Naive thymus-derived CD8-positive, alpha-beta T cell (primary cell): ENCODE results near the gene NCOA3. TPM values are rescaled to one million over a fixed set of nuclear protein-coding genes. Genes with fewer than 3 reads are reported as not detected.

Source experiments
- ATAC-seq, 2 donors: fragments of 150-1000 bp; cut with Tn5 transposase in 1 of 2; sonication (Bioruptor Pico), chemical (Tn5 transposase) in 1 of 2; 1 replicate in 1 of 2; 2 replicates in 1 of 2; pipeline ENCODE4 v1.10.0; 2021; ENCODE audit warnings: mild to moderate bottlenecking in 2 of 2, moderate library complexity in 2 of 2
- POLR2A ChIA-PET: fragments of 350-600 bp; sonication (Branson Sonifier 250); formaldehyde crosslinking; loops from one replicate; lab custom pipeline; 2021; ENCODE audit warnings: antibody characterized with exemption; lab: Charles Lee
- DNase-seq, 10 donors: peaks; one replicate each; pipeline versions ENCODE4 v3.0.0 to v3.0.0-alpha.2; 2020 to 2022
- H3K27ac Mint-ChIP-seq, 10 donors: one replicate each; pipeline ENCODE4 v1.8.0; 2020 to 2022; ENCODE audit warnings: mild to moderate bottlenecking in 10 of 10, mixed read lengths in 10 of 10, moderate library complexity in 4 of 10, inconsistent platforms in 1 of 10
- H3K27me3 Mint-ChIP-seq, 5 donors: one replicate each; pipeline ENCODE4 v1.8.0; 2021 to 2022; ENCODE audit warnings: mixed read lengths in 5 of 5
- H3K36me3 Mint-ChIP-seq, 3 donors: one replicate each; pipeline ENCODE4 v1.8.0; 2020 to 2022; ENCODE audit warnings: mixed read lengths in 3 of 3, mild to moderate bottlenecking in 2 of 3, inconsistent platforms in 1 of 3
- H3K4me1 Mint-ChIP-seq, 4 donors: one replicate each; pipeline ENCODE4 v1.8.0; 2021 to 2022; ENCODE audit warnings: mixed read lengths in 4 of 4
- H3K4me3 Mint-ChIP-seq, 10 donors: one replicate each; pipeline ENCODE4 v1.8.0; 2020 to 2022; ENCODE audit warnings: mild to moderate bottlenecking in 10 of 10, mixed read lengths in 10 of 10, moderate library complexity in 6 of 10, inconsistent platforms in 1 of 10
- H3K9me3 Mint-ChIP-seq, 9 donors: one replicate each; pipeline ENCODE4 v1.8.0; 2020 to 2022; ENCODE audit warnings: mixed read lengths in 9 of 9, mild to moderate bottlenecking in 3 of 9, inconsistent platforms in 1 of 9, moderate library complexity in 1 of 9
- polyA plus RNA-seq, 3 donors: library from polyadenylated mRNA; unstranded; fragments of 300-500 nt; fragmentation: Illumina TruSeq; gene quantifications; one replicate each; pipeline ENCODE4 v1.2.3, GENCODE V29; 2021
- total RNA-seq, 8 experiments: library from RNA in 2 of 8; stranded (reverse) in 2 of 8; gene quantifications; one replicate each; pipeline ENCODE4 v1.2.3 and lab custom pipeline; 2021 to 2026

The NCOA3 gene
- total and polyA plus RNA-seq, 5 experiments from 2014 or later, result 18.4 to 106 (median 27.8) TPM

- no peaks in the 10 kb centered on the region for H3K36me3 Mint-ChIP-seq
- H3K4me1 Mint-ChIP-seq, result no peaks in the 10 kb centered on the region
- peaks cover 2 to 16% (median 3%) of the 10 kb centered on the region in 5 donors for H3K27me3 Mint-ChIP-seq
- H3K4me3 Mint-ChIP-seq, result no peak overlapping the region
- POLR2A ChIA-PET, result no interaction called here
- H3K27ac Mint-ChIP-seq, result peak overlapping the region in 1 of 10 donors; percentile 48
- no peaks in the 10 kb centered on the region for H3K9me3 Mint-ChIP-seq
- DNase-seq (no peak), ATAC-seq (no peak)
Measured at GRCh38 chr20:47704746-47705496, 203.2 kb downstream of the NCOA3 start.

GRCh38 chr20:47705497-47705856 is 203.8 kb downstream of the NCOA3 start:
- POLR2A ChIA-PET, result no interaction called here
- Mint-ChIP-seq H3K4me3 (no peak overlapping the region), H3K36me3 (no peaks in the 10 kb centered on the region), H3K27ac (no peak overlapping the region), H3K27me3 (peaks cover 2 to 16% (median 3%) of the 10 kb centered on the region in 5 donors), H3K9me3 (no peaks in the 10 kb centered on the region), H3K4me1 (peaks cover 0 to under 1% (median 0%) of the 10 kb centered on the region in 4 donors)
- DNase-seq (no peak), ATAC-seq (no peak)

GRCh38 chr20:47706345-47706744 is 204.7 kb downstream of the NCOA3 start:
- Mint-ChIP-seq H3K4me1 (peaks cover 0 to 2% (median 0%) of the 10 kb centered on the region in 4 donors), H3K27ac (no peak overlapping the region)
- ATAC-seq, result no peak

More at GRCh38 chr20:47706345-47706744, 204.7 kb downstream of the NCOA3 start:
- POLR2A ChIA-PET, result no interaction called here
- H3K27me3 Mint-ChIP-seq, result peaks cover 2 to 16% (median 3%) of the 10 kb centered on the region in 5 donors
- H3K9me3 Mint-ChIP-seq, result no peaks in the 10 kb centered on the region
- no peak overlapping the region for H3K4me3 Mint-ChIP-seq
- no peaks in the 10 kb centered on the region for H3K36me3 Mint-ChIP-seq
- DNase-seq, result no peak

Other genes starting within 250 kb of the NCOA3 start
- gene ZMYND8, start 145.2 kb upstream of the NCOA3 start, total RNA-seq, result 10 to 100 TPM; 61.8 to 67.8 TPM
- gene ZMYND8, start 145.2 kb upstream of the NCOA3 start, polyA plus RNA-seq, result 10 to 100 TPM in 2 of 3 donors, 1 to 10 TPM in 1; 8.9 to 20.4 (median 13.5) TPM